ENCODE data around the gene AHCY.
"Not testable (repeated sequence)": the region's sequence is repeated elsewhere in the genome, so short reads cannot be mapped to it uniquely, and the experiment has no call there.

Gene AHCY

GRCh38 chr20:34254979-34255378 is 48.2 kb downstream of the AHCY start:
- no peak for DNase-seq (ENCODE audit: low spot score)

GRCh38 chr20:34252431-34253086 is 50.6 kb downstream of the AHCY start:
- not testable (repeated sequence) for DNase-seq (ENCODE audit: low spot score)

GRCh38 chr20:34251619-34252018 is 51.5 kb downstream of the AHCY start:
- no peak for DNase-seq (ENCODE audit: low spot score)

GRCh38 chr20:34250005-34250404 is 53.1 kb downstream of the AHCY start:
- no peak for DNase-seq (ENCODE audit: low spot score)

- no peak for DNase-seq (ENCODE audit: low spot score)
Observed at GRCh38 chr20:34249291-34249690, 53.9 kb downstream of the AHCY start.

GRCh38 chr20:34246126-34246626 is 57.0 kb downstream of the AHCY start:
- no peak for DNase-seq (ENCODE audit: low spot score)

GRCh38 chr20:34243377-34243776 is 59.8 kb downstream of the AHCY start:
- no peak for DNase-seq (ENCODE audit: low spot score)

- no peak for DNase-seq (ENCODE audit: low spot score)
Observed at GRCh38 chr20:34242879-34243278, 60.3 kb downstream of the AHCY start.

- not testable (repeated sequence) for DNase-seq (ENCODE audit: low spot score)
Observed at GRCh38 chr20:34242015-34242414, 61.1 kb downstream of the AHCY start.

GRCh38 chr20:34240693-34241615 is 62.2 kb downstream of the AHCY start, which contains the start of gene ASIP:
Gene ASIP, plus strand, starts transcription at chr20:34241423. Its CDS starts 18,952 bp downstream, at chr20:34260375.
- no peak for DNase-seq (ENCODE audit: low spot score)

GRCh38 chr20:34240121-34240520 is 63.0 kb downstream of the AHCY start:
- DNase-seq (ENCODE audit: low spot score): no peak

- no peak for DNase-seq (ENCODE audit: low spot score)
Observed at GRCh38 chr20:34237942-34238341, 65.2 kb downstream of the AHCY start.

- DNase-seq (ENCODE audit: low spot score): no peak
Observed at GRCh38 chr20:34235875-34236274, 67.3 kb downstream of the AHCY start.

- no peak for DNase-seq (ENCODE audit: low spot score)
Observed at GRCh38 chr20:34233687-34234086, 69.5 kb downstream of the AHCY start.

GRCh38 chr20:34232494-34233087 is 70.6 kb downstream of the AHCY start:
- DNase-seq (ENCODE audit: low spot score): no peak

GRCh38 chr20:34231634-34232033 is 71.5 kb downstream of the AHCY start:
- no peak for DNase-seq (ENCODE audit: low spot score)
